ENCODE results near the gene SLC35F4. TPM values are rescaled to one million over a fixed set of nuclear protein-coding genes. Genes with fewer than 3 reads are reported as not detected.

Gene SLC35F4
- total RNA-seq, 1 experiment from 2014 or later: not detected

DNA sequence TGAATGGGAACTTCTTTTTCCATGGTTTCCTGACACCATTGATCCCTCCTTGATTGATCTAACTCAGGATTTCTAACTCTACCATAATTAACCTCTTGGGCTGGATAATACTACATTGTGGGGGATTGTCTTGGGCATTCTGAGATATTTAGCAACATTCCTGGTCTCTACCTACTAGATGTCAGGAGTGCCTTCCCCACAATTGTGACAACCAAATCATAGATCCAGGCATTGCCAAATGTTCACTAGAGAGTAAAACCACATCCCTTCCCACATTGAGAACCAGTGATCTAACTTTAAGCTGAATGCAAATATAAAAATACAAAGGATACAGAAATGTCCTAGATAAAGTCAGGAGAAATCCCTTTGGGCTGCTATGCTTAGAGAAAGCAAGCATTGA lies 335.3 kb downstream of the SLC35F4 start:
- Histone ChIP-seq H2BK5ac (ENCODE audit: insufficient read length, low read length) (no peak overlapping the region), H3K9me3 (ENCODE audit: control insufficient read depth, low read depth, low read length) (no peaks in the 10 kb centered on the region), H2BK15ac (ENCODE audit: low read depth, low read length) (no peak overlapping the region), H3K79me2 (ENCODE audit: insufficient read depth, low read length) (no peaks in the 10 kb centered on the region), H3K79me1 (ENCODE audit: insufficient read depth, low read depth, low read length, poor library complexity, severe bottlenecking) (no peaks in the 10 kb centered on the region), H2AFZ (ENCODE audit: low read length) (no peak overlapping the region), H2BK20ac (ENCODE audit: low read depth, low read length, poor library complexity, severe bottlenecking) (no peak overlapping the region), H3K18ac (ENCODE audit: insufficient read length, low read depth, low read length) (no peak overlapping the region), H4K91ac (ENCODE audit: insufficient read length, low read depth, low read length) (no peak overlapping the region), H3K4ac (ENCODE audit: low read depth, low read length) (no peak overlapping the region), H2BK120ac (ENCODE audit: low read depth, low read length, poor library complexity, severe bottlenecking) (no peak overlapping the region), H4K8ac (replicated peaks; ENCODE audit: insufficient read length, low read depth, low read length) (no peak overlapping the region), H3K56ac (ENCODE audit: insufficient read length, low read depth, low read length) (no peak overlapping the region), H3K27ac (ENCODE audit: insufficient read length, low read depth, low read length) (no peak overlapping the region), H3K23me2 (ENCODE audit: insufficient read length, low read depth, low read length, poor library complexity, severe bottlenecking) (no peaks in the 10 kb centered on the region), H4K5ac (ENCODE audit: insufficient read length, low read depth, low read length) (no peak overlapping the region), H2AK5ac (ENCODE audit: insufficient read length, low read length) (no peak overlapping the region), H3K14ac (ENCODE audit: insufficient read depth, low read length) (no peak overlapping the region), H3T11ph (ENCODE audit: low read length) (no peak overlapping the region), H3K23ac (ENCODE audit: insufficient read length, low read depth, low read length) (no peak overlapping the region), H3K9ac (ENCODE audit: extremely low read depth, insufficient read length, low read length) (no peak overlapping the region), H2BK12ac (ENCODE audit: insufficient read length, low read depth, low read length) (no peak overlapping the region), H3K4me1 (ENCODE audit: insufficient read depth, low read length) (no peaks in the 10 kb centered on the region), H3K27me3 (ENCODE audit: insufficient read depth, low read length) (no peaks in the 10 kb centered on the region), H4K20me1 (ENCODE audit: control insufficient read depth, insufficient read depth, insufficient read length) (no peaks in the 10 kb centered on the region), H3K4me2 (ENCODE audit: insufficient read depth, insufficient read length, low read length) (no peak overlapping the region)
- no peak overlapping the region for H3K27ac Mint-ChIP-seq
- H3K27me3 Mint-ChIP-seq (ENCODE audit: low read depth): peaks cover 4% of the 10 kb centered on the region; the same call in 1 of the 2 replicates
- no peak for DNase-seq
- TF ChIP-seq, protein P1, sequence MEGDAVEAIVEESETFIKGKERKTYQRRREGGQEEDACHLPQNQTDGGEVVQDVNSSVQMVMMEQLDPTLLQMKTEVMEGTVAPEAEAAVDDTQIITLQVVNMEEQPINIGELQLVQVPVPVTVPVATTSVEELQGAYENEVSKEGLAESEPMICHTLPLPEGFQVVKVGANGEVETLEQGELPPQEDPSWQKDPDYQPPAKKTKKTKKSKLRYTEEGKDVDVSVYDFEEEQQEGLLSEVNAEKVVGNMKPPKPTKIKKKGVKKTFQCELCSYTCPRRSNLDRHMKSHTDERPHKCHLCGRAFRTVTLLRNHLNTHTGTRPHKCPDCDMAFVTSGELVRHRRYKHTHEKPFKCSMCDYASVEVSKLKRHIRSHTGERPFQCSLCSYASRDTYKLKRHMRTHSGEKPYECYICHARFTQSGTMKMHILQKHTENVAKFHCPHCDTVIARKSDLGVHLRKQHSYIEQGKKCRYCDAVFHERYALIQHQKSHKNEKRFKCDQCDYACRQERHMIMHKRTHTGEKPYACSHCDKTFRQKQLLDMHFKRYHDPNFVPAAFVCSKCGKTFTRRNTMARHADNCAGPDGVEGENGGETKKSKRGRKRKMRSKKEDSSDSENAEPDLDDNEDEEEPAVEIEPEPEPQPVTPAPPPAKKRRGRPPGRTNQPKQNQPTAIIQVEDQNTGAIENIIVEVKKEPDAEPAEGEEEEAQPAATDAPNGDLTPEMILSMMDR (conservative IDR thresholded peaks at IDR 0.05): no peak
- H3K9me3 Mint-ChIP-seq: no peaks in the 10 kb centered on the region
- no peaks in the 10 kb centered on the region; a peak in 1 of 7 replicates for H3K36me3 Mint-ChIP-seq (ENCODE audit: insufficient read depth in 1 of 3, low read depth in 3 of 3)
- peaks cover 2 to 3% of the 10 kb centered on the region in 2 experiments; a peak in 2 of 4 replicates for H3K4me1 Mint-ChIP-seq
- no peak overlapping the region for H3K4me3 Mint-ChIP-seq
